ENCODE data around the gene C19orf25. TPM values are rescaled to one million over a fixed set of nuclear protein-coding genes. Genes with fewer than 3 reads are reported as not detected.
"Not testable (repeated sequence)": the region's sequence is repeated elsewhere in the genome, so short reads cannot be mapped to it uniquely, and the experiment has no call there.

Gene C19orf25
- total RNA-seq, 4 donors from 2014 or later: 34.3 to 49.6 (median 45.7) TPM

GRCh38 chr19:1440418-1440801 is 38.6 kb downstream of the C19orf25 start:
- no peak for DNase-seq (ENCODE audit: low spot score in 2 of 2)
- WGBS, 2 donors: 78 to 84% methylated on average over 14 to 15 of the region's 15 CpGs
- TF ChIP-seq POLR2A (IDR thresholded peaks at IDR 0.05) (no peak), CTCF (IDR thresholded peaks at IDR 0.05) (no peak)
- H3K4me3 ChIP-seq (ENCODE audit: low read depth, poor library complexity, severe bottlenecking): no peak overlapping the region
- intact Hi-C loops (cut with DNase I; ENCODE audit: low total_unique reads): no loop called here

DNA sequence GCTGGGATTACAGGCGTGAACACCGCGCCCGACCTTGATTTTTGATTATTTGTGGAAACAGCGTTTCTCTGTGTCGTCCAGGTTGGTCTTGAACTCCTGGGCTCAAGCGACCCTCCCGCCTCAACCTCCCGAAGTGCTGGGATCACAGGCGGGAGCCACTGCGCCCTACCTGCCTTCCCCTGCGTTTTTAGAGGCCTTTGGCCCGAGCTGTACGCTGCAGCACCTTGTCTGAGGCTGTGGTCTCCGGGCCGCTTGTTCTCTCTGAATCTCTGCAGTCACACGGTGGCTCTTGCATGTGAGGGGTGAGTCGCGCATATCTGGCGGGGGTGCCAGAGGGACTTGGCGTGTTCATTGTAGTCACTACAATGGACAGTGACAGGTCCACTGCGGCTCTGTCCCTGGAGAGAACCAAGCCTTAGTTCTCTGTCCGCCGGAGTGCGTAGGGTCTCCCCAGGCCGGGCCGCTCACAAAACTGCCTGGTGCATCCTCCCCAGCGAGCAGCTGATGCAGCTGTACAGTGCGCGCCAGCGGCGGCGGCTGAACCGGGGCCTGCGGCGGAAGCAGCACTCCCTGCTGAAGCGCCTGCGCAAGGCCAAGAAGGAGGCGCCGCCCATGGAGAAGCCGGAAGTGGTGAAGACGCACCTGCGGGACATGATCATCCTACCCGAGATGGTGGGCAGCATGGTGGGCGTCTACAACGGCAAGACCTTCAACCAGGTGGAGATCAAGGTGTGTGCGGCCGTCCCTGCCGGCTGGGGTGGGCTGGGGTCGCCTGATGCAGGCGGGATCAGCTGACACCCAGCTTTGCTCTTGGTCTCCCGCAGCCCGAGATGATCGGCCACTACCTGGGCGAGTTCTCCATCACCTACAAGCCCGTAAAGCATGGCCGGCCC is 39.2 kb downstream of the C19orf25 start:
- DNase-seq (ENCODE audit: low spot score in 2 of 2); intact Hi-C loops (cut with DNase I; ENCODE audit: low total_unique reads): not testable (repeated sequence)
- H3K4me3 ChIP-seq (ENCODE audit: low read depth, poor library complexity, severe bottlenecking): peak overlapping the region; percentile 93
- 74 to 81% methylated on average over 52 to 57 of the region's 57 CpGs for WGBS, 2 donors

GRCh38 chr19:1438933-1439354 is 40.1 kb downstream of the C19orf25 start:
- peak overlapping the region; percentile 93 for H3K4me3 ChIP-seq (ENCODE audit: low read depth, poor library complexity, severe bottlenecking)
- intact Hi-C loops (cut with DNase I; ENCODE audit: low total_unique reads): no loop called here
- 1 to 3% methylated on average over 13 to 16 of the region's 26 CpGs for WGBS, 2 donors
- DNase-seq (ENCODE audit: low spot score in 2 of 2): no peak
- TF ChIP-seq POLR2A (IDR thresholded peaks at IDR 0.05): no peak
- no peak for TF ChIP-seq CTCF (IDR thresholded peaks at IDR 0.05)

DNA sequence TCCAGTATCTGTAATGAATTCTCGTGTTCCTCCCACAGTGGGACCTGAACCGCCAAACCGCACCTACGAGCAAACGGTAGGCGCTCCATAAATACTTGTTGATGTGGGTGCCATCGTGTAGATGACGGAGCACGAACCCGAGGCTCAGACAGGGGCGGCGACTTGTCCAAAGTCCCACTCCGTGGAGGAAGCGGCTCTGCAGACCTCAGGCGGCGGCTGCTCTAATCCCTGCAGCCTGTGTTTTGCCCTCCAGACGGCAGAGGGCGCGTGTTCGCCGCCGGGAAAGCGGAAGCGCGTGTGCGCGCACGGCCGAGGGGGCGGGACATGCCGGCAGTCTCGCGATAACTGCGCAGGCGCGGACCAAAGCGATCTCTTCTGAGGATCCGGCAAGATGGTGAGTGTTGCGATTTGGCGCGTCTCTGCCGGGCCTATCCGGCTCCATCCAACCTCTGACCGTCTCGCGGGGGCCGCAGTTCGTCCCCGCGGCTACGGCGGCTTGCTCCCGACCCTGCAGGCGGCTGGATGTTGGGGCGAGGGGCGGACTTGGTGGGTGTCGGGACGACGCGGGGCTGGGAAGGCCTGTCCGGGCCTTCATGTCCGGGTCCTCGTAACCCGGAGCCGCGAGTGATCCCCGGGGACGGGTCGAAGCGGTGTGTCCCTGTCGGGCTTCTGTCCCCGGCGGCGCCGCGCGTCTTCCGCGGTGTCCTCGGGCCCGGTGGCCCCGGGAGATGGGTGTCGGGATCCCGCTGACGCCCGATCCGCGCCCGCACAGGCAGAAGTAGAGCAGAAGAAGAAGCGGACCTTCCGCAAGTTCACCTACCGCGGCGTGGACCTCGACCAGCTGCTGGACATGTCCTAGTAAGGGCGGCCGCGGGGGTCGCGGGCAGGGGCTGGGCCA is 40.7 kb downstream of the C19orf25 start, which contains the start of gene RPS15:
Gene RPS15, plus strand, starts transcription at position 362 of the 898 bp plus-strand sequence. Its CDS starts 30 bp downstream, at position 392.
- H3K4me3 ChIP-seq (ENCODE audit: low read depth, poor library complexity, severe bottlenecking): peak within 1 kb of the TSS; percentile 93
- TF ChIP-seq POLR2A (IDR thresholded peaks at IDR 0.05) (peak in 1 of 2 donors; percentile 74), CTCF (IDR thresholded peaks at IDR 0.05) (peak in 1 of 3 donors; percentile 94)
- DNase-seq (ENCODE audit: low spot score in 2 of 2): peak; percentile 91 to 99
- intact Hi-C loops (cut with DNase I; ENCODE audit: low total_unique reads): no loop called here
- whole genome bisulfite sequencing, 2 donors: 0 to 1% methylated on average over 44 to 72 of the region's 100 CpGs

DNA sequence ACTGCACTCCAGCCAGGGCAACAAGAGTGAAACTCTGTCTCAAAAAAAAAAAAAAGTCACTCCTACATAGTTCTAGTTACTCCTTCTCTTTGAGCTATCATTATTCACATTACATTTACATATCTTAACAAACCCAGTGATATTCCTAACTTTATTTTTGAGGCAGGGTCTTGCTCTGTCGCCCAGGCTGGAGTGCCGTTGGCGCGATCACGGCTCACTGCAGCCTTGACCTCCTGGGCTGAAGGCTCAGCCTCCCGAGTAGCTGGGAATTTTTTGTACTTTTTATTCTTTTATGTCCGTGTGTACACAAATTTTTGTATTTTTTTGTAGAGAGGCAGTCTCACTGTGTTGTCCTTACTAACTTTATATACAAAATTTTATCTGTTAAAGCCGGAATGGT is 41.4 kb downstream of the C19orf25 start:
- 54 to 56% methylated on average over 8 of the region's 8 CpGs for WGBS, 2 donors
- TF ChIP-seq CTCF (IDR thresholded peaks at IDR 0.05) (no peak), POLR2A (IDR thresholded peaks at IDR 0.05) (no peak)
- no peak for DNase-seq (ENCODE audit: low spot score in 2 of 2)
- intact Hi-C loops (cut with DNase I; ENCODE audit: low total_unique reads): no loop called here
- no peak overlapping the region for H3K4me3 ChIP-seq (ENCODE audit: low read depth, poor library complexity, severe bottlenecking)
